Urinary bladder (tissue), 4 donors: Measurements from ENCODE around the gene GPN3. TPM values are rescaled to one million over a fixed set of nuclear protein-coding genes. Genes with fewer than 3 reads are reported as not detected.
A peak's percentile ranks its signal among the peaks of the same experiment; 100 is the strongest.
"Not testable (repeated sequence)": the region's sequence is repeated elsewhere in the genome, so short reads cannot be mapped to it uniquely, and the experiment has no call there.

Experiments used
- DNase-seq: peaks from one replicate; pipeline ENCODE4 v3.0.0-alpha.2; 2015; ENCODE audit errors: extremely low spot score
- H3K27ac ChIP-seq: one replicate; pipeline ENCODE4 v1.5.1; 2013; ENCODE audit warnings: low read depth, mild to moderate bottlenecking, moderate library complexity
- H3K36me3 ChIP-seq: one replicate; pipeline ENCODE4 v1.6.1; 2013; ENCODE audit warnings: mild to moderate bottlenecking, moderate library complexity; ENCODE audit not compliant: insufficient read depth
- H3K4me1 ChIP-seq: one replicate; pipeline ENCODE4 v1.6.1; 2013; ENCODE audit warnings: mild to moderate bottlenecking, moderate library complexity; ENCODE audit not compliant: insufficient read depth
- H3K4me3 ChIP-seq: one replicate; pipeline ENCODE4 v1.5.1; 2013; ENCODE audit warnings: low read depth, low read length
- WGBS: extraction: QIAGEN DNeasy Blood & Tissue Kit; methylation state at CpG from one replicate; pipeline ENCODE4 v1.1.7; 2013; 5-methylcytosine and 5-hydroxymethylcytosine counted together
- polyA plus RNA-seq: library from polyadenylated mRNA; stranded (reverse); fragments of 200-250 nt; gene quantifications from one replicate; pipeline ENCODE4 v1.2.3, GENCODE V29; 2013
- small RNA-seq: library from RNA; depleted of rRNA; stranded (forward); fragments of <200 nt; gene quantifications from one replicate; pipeline ENCODE3, GENCODE V24; 2014
- total RNA-seq: library from RNA; depleted of rRNA; stranded (reverse); fragments of >200 nt; gene quantifications from one replicate; pipeline ENCODE4 v1.2.3, GENCODE V29; 2014
- donor health status: healthy with polysubstance abuse.
- donor health status: healthy.

The GPN3 gene
- total and polyA plus RNA-seq, 2 donors = 17.2 to 41.2 TPM

GRCh38 chr12:110421159-110421661, 46.8 kb downstream of the GPN3 start:
- H3K4me1 ChIP-seq = no peaks in the 10 kb centered on the region
- H3K27ac ChIP-seq = no peak overlapping the region
- H3K36me3 ChIP-seq = no peaks in the 10 kb centered on the region
- WGBS = 54% methylated on average over 3 of the region's 3 CpGs
- no peak for DNase-seq
- no peak overlapping the region for H3K4me3 ChIP-seq

DNA sequence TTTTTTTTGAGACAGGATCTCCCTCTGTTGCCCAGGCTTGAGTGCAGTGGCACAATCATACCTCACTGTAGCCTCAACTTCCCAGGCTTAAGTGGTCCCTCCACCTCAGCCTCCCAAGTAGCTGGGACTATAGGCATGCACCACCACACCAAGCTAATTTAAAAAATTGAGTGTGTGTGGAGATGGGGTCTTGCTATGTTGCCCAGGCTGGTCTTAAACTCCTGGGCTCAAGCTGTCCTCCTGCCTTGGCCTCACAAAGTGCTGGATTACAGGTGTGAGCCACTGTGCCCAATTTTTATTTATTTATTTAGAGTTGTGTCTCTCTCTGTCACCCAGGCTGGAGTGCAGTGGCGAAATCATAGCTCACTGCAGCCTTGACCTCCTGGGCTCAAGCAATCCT, 47.4 kb downstream of the GPN3 start:
- DNase-seq, H3K4me1 ChIP-seq, H3K27ac ChIP-seq, H3K4me3 ChIP-seq, H3K36me3 ChIP-seq: not testable (repeated sequence)
- WGBS = 96% methylated on average over 1 of the region's 1 CpG

DNA sequence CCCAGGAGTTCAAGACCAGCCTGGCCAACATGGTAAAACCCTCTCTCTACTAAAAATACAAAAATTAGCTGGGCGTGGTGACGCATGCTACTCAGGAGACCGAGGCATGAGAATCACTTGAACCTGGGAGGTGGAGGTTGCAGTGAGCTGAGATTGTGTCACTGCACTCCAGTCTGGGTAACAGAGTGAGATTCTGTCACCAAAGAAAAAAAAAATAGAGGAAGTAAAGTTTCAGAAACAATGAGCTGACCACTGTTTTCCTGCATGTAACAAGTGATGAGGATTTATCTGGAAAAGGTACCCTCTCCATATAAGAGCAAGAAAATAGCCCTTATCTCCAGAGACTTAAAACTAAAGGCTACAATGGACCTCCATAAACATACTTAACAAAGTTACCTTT, 50.9 kb downstream of the GPN3 start:
- not testable (repeated sequence) for H3K36me3 ChIP-seq, H3K4me1 ChIP-seq, H3K27ac ChIP-seq, DNase-seq, H3K4me3 ChIP-seq
- 82% methylated on average over 3 of the region's 3 CpGs for WGBS

GRCh38 chr12:110410086-110410485, 58.0 kb downstream of the GPN3 start:
- not testable (repeated sequence) for H3K4me1 ChIP-seq, H3K4me3 ChIP-seq, H3K27ac ChIP-seq, H3K36me3 ChIP-seq, DNase-seq
- 89% methylated on average over 6 of the region's 6 CpGs for WGBS

GRCh38 chr12:110405126-110405662, 62.9 kb downstream of the GPN3 start:
- not testable (repeated sequence) for H3K4me1 ChIP-seq, H3K4me3 ChIP-seq, DNase-seq, H3K27ac ChIP-seq, H3K36me3 ChIP-seq
- 86% methylated on average over 16 of the region's 16 CpGs for WGBS

GRCh38 chr12:110403976-110404682, 63.9 kb downstream of the GPN3 start:
- Histone ChIP-seq H3K4me1 (no peaks in the 10 kb centered on the region), H3K27ac (peak overlapping the region; percentile 68), H3K4me3 (peak overlapping the region; percentile 91), H3K36me3 (no peaks in the 10 kb centered on the region)
- DNase-seq = peak; percentile 58
- 19% methylated on average over 21 of the region's 21 CpGs for WGBS

DNA sequence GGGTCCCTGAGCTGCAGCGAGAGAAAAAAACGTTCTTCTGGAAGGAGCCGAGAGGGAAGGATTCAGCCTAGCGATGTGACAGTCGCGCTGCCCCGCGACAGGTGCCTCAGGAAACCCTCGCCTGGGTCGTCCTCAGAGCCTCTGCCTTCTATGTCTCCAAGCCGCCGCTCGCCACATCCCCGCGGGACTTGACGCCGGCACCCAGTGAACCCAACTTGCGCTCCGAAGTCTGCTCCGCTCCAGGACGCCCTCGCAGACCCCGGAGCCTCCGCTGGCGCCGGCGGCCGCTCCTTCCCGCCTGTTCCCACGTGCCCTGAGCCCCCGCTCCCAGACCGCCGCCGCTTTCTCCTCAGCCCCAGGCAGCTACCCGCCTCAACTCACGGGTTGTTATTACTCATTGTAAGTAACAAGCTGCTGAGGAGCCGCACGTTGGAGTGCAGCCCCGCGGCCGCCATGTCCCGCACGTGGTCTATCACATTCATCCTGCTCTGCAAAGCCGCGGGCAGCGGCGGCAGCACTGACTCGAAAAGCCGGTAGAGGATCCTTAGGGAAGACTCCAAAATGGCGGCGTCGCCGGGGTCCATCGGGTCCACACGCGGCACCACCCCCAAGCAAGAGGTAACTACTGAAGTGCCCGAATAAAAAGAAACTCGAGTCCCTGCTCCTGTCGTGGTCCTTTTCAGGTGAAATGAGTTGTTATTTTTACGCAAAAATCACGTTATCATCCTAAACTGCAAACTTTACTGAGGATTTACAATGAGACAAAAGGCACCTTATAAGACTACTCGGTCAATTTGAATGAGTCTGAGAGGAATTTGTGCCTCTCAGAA, 64.7 kb downstream of the GPN3 start, which contains the start of gene ANAPC7:
Gene ANAPC7, minus strand, starts transcription at position 563 of the 830 bp plus-strand sequence. Its CDS starts 81 bp downstream, at position 482.
- under 1% methylated on average over 62 of the region's 62 CpGs for WGBS
- Histone ChIP-seq H3K4me1 (no peaks in the 10 kb centered on the region), H3K36me3 (no peaks in the 10 kb centered on the region), H3K27ac (peak within 1 kb of the TSS; percentile 76), H3K4me3 (peak within 1 kb of the TSS; percentile 91)
- peak; percentile 80 for DNase-seq

Small RNAs within 50 kb of the gene (small RNA-seq; reads per million reads assigned to genes)
- gene RF00278 = not detected

Other genes with a start within 250 kb of the GPN3 start
- gene ATP2A2, start 187.0 kb downstream of the GPN3 start, total RNA-seq = 138 TPM
- 173 TPM for gene ATP2A2, start 187.0 kb downstream of the GPN3 start, polyA plus RNA-seq
- gene ANAPC7, start 64.5 kb downstream of the GPN3 start, total RNA-seq = 56.6 TPM
- 39.4 TPM for gene ANAPC7, start 64.5 kb downstream of the GPN3 start, polyA plus RNA-seq
- gene ARPC3, start 17.9 kb downstream of the GPN3 start, total RNA-seq = 151 TPM
- gene ARPC3, start 17.9 kb downstream of the GPN3 start, polyA plus RNA-seq = 220 TPM
- 17.0 TPM for gene FAM216A, start 588 bp upstream of the GPN3 start, total RNA-seq
- 10.7 TPM for gene FAM216A, start 588 bp upstream of the GPN3 start, polyA plus RNA-seq
- gene VPS29, start 33.9 kb upstream of the GPN3 start, total RNA-seq = 114 TPM
- gene VPS29, start 33.9 kb upstream of the GPN3 start, polyA plus RNA-seq = 158 TPM
- 2.1 TPM for gene RAD9B, start 34.1 kb upstream of the GPN3 start, total RNA-seq
- gene RAD9B, start 34.1 kb upstream of the GPN3 start, polyA plus RNA-seq = 0.51 TPM
- gene PPTC7, start 115.1 kb upstream of the GPN3 start, total RNA-seq = 15.0 TPM
- gene PPTC7, start 115.1 kb upstream of the GPN3 start, polyA plus RNA-seq = 20.8 TPM
- gene TCTN1, start 145.9 kb upstream of the GPN3 start, total RNA-seq = 82.5 TPM
- 22.5 TPM for gene TCTN1, start 145.9 kb upstream of the GPN3 start, polyA plus RNA-seq
- gene HVCN1, start 220.9 kb upstream of the GPN3 start, total RNA-seq = 9.9 TPM
- gene HVCN1, start 220.9 kb upstream of the GPN3 start, polyA plus RNA-seq = 9.7 TPM